Measurements from ENCODE around the gene RELL1.

The RELL1 gene

GRCh38 chr4:37686373-37687193 is at the start of gene RELL1:
TSS of gene RELL1 (minus strand) at chr4:37686376. CDS start at chr4:37686287, 89 bp downstream.
- ChIA-PET CTCF (no interaction called here), POLR2A (interaction anchor here (0.6 kb wide), 2 partner anchors 47 to 1389 kb away, joined by 3 to 5 read pairs; no protein-coding TSS in a partner anchor)
- TF ChIP-seq FOXM1 (IDR thresholded peaks at IDR 0.05; ENCODE audit: borderline replicate concordance) = no peak
- TF ChIP-seq SUZ12 (IDR thresholded peaks at IDR 0.05) = no peak
- TF ChIP-seq LEF1 (IDR thresholded peaks at IDR 0.05; ENCODE audit: borderline replicate concordance) = no peak
- TF ChIP-seq CTBP1 (IDR thresholded peaks at IDR 0.05; ENCODE audit: borderline replicate concordance) = no peak
- no peak for TF ChIP-seq ZNF384 (IDR thresholded peaks at IDR 0.05)
- peak; percentile 44; the same call in 1 of the 2 replicates for TF ChIP-seq SP1 (IDR thresholded peaks at IDR 0.05)
- TF ChIP-seq FOXK2 (IDR thresholded peaks at IDR 0.05) = no peak
- TF ChIP-seq L3MBTL2 (conservative IDR thresholded peaks at IDR 0.05) = peak; percentile 84
- TF ChIP-seq NFRKB (IDR thresholded peaks at IDR 0.05) = no peak
- DNase-seq (ENCODE audit: extremely low spot score) = peak; percentile 89

GRCh38 chr4:37735578-37735977 is 49.4 kb upstream of the RELL1 start:
- ChIA-PET CTCF (no interaction called here), POLR2A (no interaction called here)
- TF ChIP-seq SP1 (IDR thresholded peaks at IDR 0.05) = no peak
- no peak for DNase-seq (ENCODE audit: extremely low spot score)

- no peak for TF ChIP-seq PKNOX1 (IDR thresholded peaks at IDR 0.05)
- TF ChIP-seq ELF4 (IDR thresholded peaks at IDR 0.05) = no peak
- no peak for TF ChIP-seq FOXA1 (IDR thresholded peaks at IDR 0.05)
- TF ChIP-seq NFRKB (IDR thresholded peaks at IDR 0.05) = no peak
- TF ChIP-seq FOXK2 (IDR thresholded peaks at IDR 0.05) = no peak
- TF ChIP-seq L3MBTL2 (conservative IDR thresholded peaks at IDR 0.05) = no peak
- no peak for TF ChIP-seq CTBP1 (IDR thresholded peaks at IDR 0.05; ENCODE audit: borderline replicate concordance)
- TF ChIP-seq SUZ12 (IDR thresholded peaks at IDR 0.05) = no peak
- TF ChIP-seq ARNT (IDR thresholded peaks at IDR 0.05) = no peak
- no peak for TF ChIP-seq LEF1 (IDR thresholded peaks at IDR 0.05; ENCODE audit: borderline replicate concordance)
- CTCF ChIA-PET = no interaction called here
- DNase-seq (ENCODE audit: extremely low spot score) = no peak
- POLR2A ChIA-PET = no interaction called here
Observed at GRCh38 chr4:37734989-37735388, 48.8 kb upstream of the RELL1 start.

- POLR2A ChIA-PET = interaction anchor here (0.6 kb wide), 1 partner anchor 47 kb away, joined by 5 read pairs; no protein-coding TSS in a partner anchor
Observed at GRCh38 chr4:37733240-37733867, 47.2 kb upstream of the RELL1 start.

GRCh38 chr4:37732526-37733186 is 46.5 kb upstream of the RELL1 start:
- TF ChIP-seq SUZ12 (IDR thresholded peaks at IDR 0.05) (no peak), CTBP1 (IDR thresholded peaks at IDR 0.05; ENCODE audit: borderline replicate concordance) (no peak), ELF4 (IDR thresholded peaks at IDR 0.05) (no peak), ZNF384 (IDR thresholded peaks at IDR 0.05) (no peak), TARDBP (IDR thresholded peaks at IDR 0.05) (no peak), PKNOX1 (IDR thresholded peaks at IDR 0.05) (no peak), SP1 (IDR thresholded peaks at IDR 0.05) (no peak), L3MBTL2 (conservative IDR thresholded peaks at IDR 0.05) (no peak), LEF1 (IDR thresholded peaks at IDR 0.05; ENCODE audit: borderline replicate concordance) (no peak), ARNT (IDR thresholded peaks at IDR 0.05) (no peak), FOXM1 (IDR thresholded peaks at IDR 0.05; ENCODE audit: borderline replicate concordance) (no peak), BHLHE40 (IDR thresholded peaks at IDR 0.05; ENCODE audit: borderline replicate concordance) (no peak), NFRKB (IDR thresholded peaks at IDR 0.05) (no peak), FOXK2 (IDR thresholded peaks at IDR 0.05) (no peak), FOXA1 (IDR thresholded peaks at IDR 0.05) (no peak), HDGF (IDR thresholded peaks at IDR 0.05; ENCODE audit: borderline replicate concordance) (no peak)
- POLR2A ChIA-PET = no interaction called here
- no peak for DNase-seq (ENCODE audit: extremely low spot score)
- CTCF ChIA-PET = no interaction called here

More at GRCh38 chr4:37733240-37733867, 47.2 kb upstream of the RELL1 start:
- CTCF ChIA-PET = no interaction called here
- TF ChIP-seq NFRKB (IDR thresholded peaks at IDR 0.05) (no peak), TARDBP (IDR thresholded peaks at IDR 0.05) (no peak), FOXM1 (IDR thresholded peaks at IDR 0.05; ENCODE audit: borderline replicate concordance) (no peak), L3MBTL2 (conservative IDR thresholded peaks at IDR 0.05) (no peak), ARNT (IDR thresholded peaks at IDR 0.05) (no peak), ELF4 (IDR thresholded peaks at IDR 0.05) (no peak), FOXA1 (IDR thresholded peaks at IDR 0.05) (no peak), LEF1 (IDR thresholded peaks at IDR 0.05; ENCODE audit: borderline replicate concordance) (no peak), SP1 (IDR thresholded peaks at IDR 0.05) (no peak), ZNF384 (IDR thresholded peaks at IDR 0.05) (no peak), CTBP1 (IDR thresholded peaks at IDR 0.05; ENCODE audit: borderline replicate concordance) (no peak), HDGF (IDR thresholded peaks at IDR 0.05; ENCODE audit: borderline replicate concordance) (no peak), PKNOX1 (IDR thresholded peaks at IDR 0.05) (no peak), FOXK2 (IDR thresholded peaks at IDR 0.05) (no peak), BHLHE40 (IDR thresholded peaks at IDR 0.05; ENCODE audit: borderline replicate concordance) (no peak), SUZ12 (IDR thresholded peaks at IDR 0.05) (no peak)
- no peak for DNase-seq (ENCODE audit: extremely low spot score)
